Chondrocyte (in vitro differentiated cells): ENCODE data around the gene ACTA1. TPM values are rescaled to one million over a fixed set of nuclear protein-coding genes. Genes with fewer than 3 reads are reported as not detected.

Experiments
- DNase-seq: peaks from one replicate; pipeline ENCODE4 v3.0.0; 2021; ENCODE audit warnings: mixed read lengths, low spot score
- H3K27ac Mint-ChIP-seq: one replicate; pipeline ENCODE4 v1.8.0; 2021; ENCODE audit warnings: mild to moderate bottlenecking, moderate library complexity, mixed read lengths; ENCODE audit not compliant: unreplicated experiment
- H3K27me3 Mint-ChIP-seq: 2 replicates; pipeline ENCODE4 v1.8.0; 2021; ENCODE audit warnings: low read depth, mixed read lengths
- H3K36me3 Mint-ChIP-seq: 2 replicates; pipeline ENCODE4 v1.8.0; 2021; ENCODE audit warnings: low read depth, mixed read lengths
- H3K4me1 Mint-ChIP-seq: 2 replicates; pipeline ENCODE4 v1.8.0; 2021; ENCODE audit warnings: low read depth, mild to moderate bottlenecking, mixed read lengths
- H3K4me3 Mint-ChIP-seq: one replicate; pipeline ENCODE4 v1.8.0; 2021; ENCODE audit warnings: mild to moderate bottlenecking, moderate library complexity, mixed read lengths; ENCODE audit not compliant: unreplicated experiment
- H3K9me3 Mint-ChIP-seq: 2 replicates; pipeline ENCODE4 v1.8.0; 2021; ENCODE audit warnings: low read depth, mixed read lengths
- total RNA-seq: library from RNA; stranded (reverse); gene quantifications from 3 replicates; pipeline ENCODE4 v1.2.1, GENCODE V29; 2021
- TF ChIP-seq, protein P1 (sequence below): fragments of 200-600 bp; sonication (generic); IDR thresholded peaks from 2 replicates; pipeline ENCODE4 v1.5.0; 2021; ENCODE audit warnings: antibody characterized with exemption, mild to moderate bottlenecking, moderate library complexity

Gene ACTA1
- total RNA-seq, 1 donor from 2014 or later, result 3.5 TPM

- TF ChIP-seq, protein P1, sequence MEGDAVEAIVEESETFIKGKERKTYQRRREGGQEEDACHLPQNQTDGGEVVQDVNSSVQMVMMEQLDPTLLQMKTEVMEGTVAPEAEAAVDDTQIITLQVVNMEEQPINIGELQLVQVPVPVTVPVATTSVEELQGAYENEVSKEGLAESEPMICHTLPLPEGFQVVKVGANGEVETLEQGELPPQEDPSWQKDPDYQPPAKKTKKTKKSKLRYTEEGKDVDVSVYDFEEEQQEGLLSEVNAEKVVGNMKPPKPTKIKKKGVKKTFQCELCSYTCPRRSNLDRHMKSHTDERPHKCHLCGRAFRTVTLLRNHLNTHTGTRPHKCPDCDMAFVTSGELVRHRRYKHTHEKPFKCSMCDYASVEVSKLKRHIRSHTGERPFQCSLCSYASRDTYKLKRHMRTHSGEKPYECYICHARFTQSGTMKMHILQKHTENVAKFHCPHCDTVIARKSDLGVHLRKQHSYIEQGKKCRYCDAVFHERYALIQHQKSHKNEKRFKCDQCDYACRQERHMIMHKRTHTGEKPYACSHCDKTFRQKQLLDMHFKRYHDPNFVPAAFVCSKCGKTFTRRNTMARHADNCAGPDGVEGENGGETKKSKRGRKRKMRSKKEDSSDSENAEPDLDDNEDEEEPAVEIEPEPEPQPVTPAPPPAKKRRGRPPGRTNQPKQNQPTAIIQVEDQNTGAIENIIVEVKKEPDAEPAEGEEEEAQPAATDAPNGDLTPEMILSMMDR, result no peak
These were observed 21.8 kb downstream of the ACTA1 start for GRCh38 chr1:229412056-229412455.

DNA sequence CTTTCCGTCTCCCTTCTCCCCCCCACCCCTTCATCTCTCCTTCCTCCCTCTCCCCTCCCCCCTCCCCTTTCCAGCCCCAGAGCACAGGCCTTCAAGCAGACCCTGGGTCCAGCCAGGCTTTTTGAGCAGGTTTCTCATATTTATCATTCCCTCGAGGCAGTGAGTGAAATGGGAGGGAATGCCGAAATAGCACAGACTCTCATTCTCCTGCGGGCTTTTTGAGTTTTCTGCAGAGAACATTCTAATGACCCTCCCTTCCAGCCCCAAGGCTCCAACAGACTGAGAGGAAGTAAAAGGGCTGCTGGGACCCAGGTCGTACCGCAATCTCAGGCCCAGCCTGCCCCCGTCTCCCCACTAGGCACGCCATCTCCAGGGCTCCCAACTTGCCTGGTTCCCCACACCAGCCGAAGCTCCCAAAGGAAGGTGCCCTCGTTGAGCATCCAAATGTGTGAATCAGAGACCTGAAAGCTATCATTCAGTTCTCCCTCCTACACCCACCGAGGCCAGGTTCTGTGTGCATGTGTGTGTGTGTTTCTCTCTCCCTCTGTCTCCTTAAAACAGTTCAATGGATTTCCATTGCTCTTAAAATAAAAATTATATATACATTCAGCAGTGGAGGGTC lies 22.3 kb downstream of the ACTA1 start:
- no peaks in the 10 kb centered on the region for H3K9me3 Mint-ChIP-seq
- no peak overlapping the region for H3K4me3 Mint-ChIP-seq
- peaks cover 15% of the 10 kb centered on the region for H3K27me3 Mint-ChIP-seq
- H3K36me3 Mint-ChIP-seq, result no peaks in the 10 kb centered on the region
- H3K4me1 Mint-ChIP-seq, result peaks cover 51% of the 10 kb centered on the region
- DNase-seq, result no peak
- TF ChIP-seq, protein P1, result no peak
- H3K27ac Mint-ChIP-seq, result peak overlapping the region; percentile 93

More at GRCh38 chr1:229412056-229412455, 21.8 kb downstream of the ACTA1 start:
- Mint-ChIP-seq H3K9me3 (no peaks in the 10 kb centered on the region), H3K36me3 (no peaks in the 10 kb centered on the region), H3K4me1 (peaks cover 46% of the 10 kb centered on the region), H3K27ac (no peak overlapping the region), H3K4me3 (no peak overlapping the region), H3K27me3 (peaks cover 11% of the 10 kb centered on the region)
- no peak for DNase-seq

DNA sequence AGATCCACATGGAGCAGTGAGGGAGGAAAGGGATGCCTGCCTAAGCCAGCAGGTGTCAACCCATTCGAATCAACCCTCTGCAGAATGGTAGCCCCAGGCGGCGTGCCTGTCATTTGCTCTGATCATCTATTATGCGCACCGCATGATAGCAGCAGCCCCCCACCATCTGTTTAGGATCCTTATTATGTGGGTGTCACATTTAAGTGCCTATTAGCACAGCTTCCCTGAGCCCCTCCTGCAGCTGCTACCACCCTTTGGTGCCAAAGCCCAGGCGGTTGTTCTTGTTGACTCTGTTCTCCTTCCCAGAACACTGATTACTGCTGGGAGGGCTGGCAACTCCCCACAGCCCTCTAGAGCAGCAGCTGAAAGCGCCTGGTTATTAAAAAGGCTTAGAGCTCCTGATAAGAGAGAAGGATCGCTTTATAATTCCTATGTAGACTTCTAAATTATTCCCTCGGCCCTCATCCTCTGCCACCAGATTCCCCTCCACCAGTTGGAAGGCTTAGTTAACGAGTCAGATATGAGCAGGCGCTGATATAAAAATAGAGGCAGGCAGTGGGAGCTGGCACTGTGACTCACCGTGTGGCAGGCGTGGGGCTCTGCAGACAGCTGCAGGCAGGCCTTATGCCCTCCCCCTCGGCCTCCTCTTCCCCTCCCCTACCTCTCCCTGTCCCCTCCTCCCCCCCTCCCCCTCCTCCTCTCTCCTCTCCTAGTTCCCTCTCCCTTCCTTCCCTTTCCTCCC lies 23.0 kb downstream of the ACTA1 start:
- Mint-ChIP-seq H3K9me3 (no peaks in the 10 kb centered on the region), H3K27me3 (peaks cover 15% of the 10 kb centered on the region), H3K27ac (peak overlapping the region; percentile 93), H3K36me3 (no peaks in the 10 kb centered on the region), H3K4me3 (peak overlapping the region; percentile 53), H3K4me1 (peaks cover 51% of the 10 kb centered on the region)
- TF ChIP-seq, protein P1, result peak; percentile 13
- DNase-seq, result no peak

DNA sequence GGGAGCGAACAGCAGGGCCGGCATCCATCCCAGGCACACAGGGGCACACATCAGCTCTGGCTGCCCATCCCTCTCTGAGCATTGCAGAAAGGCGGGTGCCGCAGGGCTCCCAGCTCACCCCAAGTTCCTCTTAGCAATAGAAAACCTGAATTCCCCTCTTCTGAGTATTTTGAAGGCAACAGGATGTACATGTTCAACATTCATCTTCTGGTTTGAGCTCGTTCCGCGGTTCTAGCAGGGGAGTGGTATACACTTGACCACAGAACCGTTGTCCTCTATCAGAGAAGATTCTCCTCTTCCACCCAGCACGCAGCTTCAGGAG lies 23.6 kb downstream of the ACTA1 start:
- Mint-ChIP-seq H3K4me1 (peaks cover 51% of the 10 kb centered on the region), H3K9me3 (no peaks in the 10 kb centered on the region), H3K36me3 (no peaks in the 10 kb centered on the region), H3K4me3 (no peak overlapping the region), H3K27ac (peak overlapping the region; percentile 93), H3K27me3 (peaks cover 18% of the 10 kb centered on the region)
- no peak for DNase-seq
- TF ChIP-seq, protein P1, result no peak

GRCh38 chr1:229409616-229410369 lies 24.1 kb downstream of the ACTA1 start:
- Mint-ChIP-seq H3K27ac (no peak overlapping the region), H3K4me1 (peaks cover 51% of the 10 kb centered on the region), H3K4me3 (no peak overlapping the region), H3K27me3 (peaks cover 18% of the 10 kb centered on the region), H3K9me3 (no peaks in the 10 kb centered on the region), H3K36me3 (no peaks in the 10 kb centered on the region)
- TF ChIP-seq, protein P1, result no peak
- no peak for DNase-seq
